ENCODE data around the gene PUSL1.

GRCh38 chr1:1314237-1314586, 5.8 kb downstream of the PUSL1 start:
- TF ChIP-seq CTCF (conservative IDR thresholded peaks at IDR 0.05; ENCODE audit: low read depth, low read length) = no peak
- TF ChIP-seq EZH2 (IDR thresholded peaks at IDR 0.05; ENCODE audit: borderline replicate concordance, low read depth, low read length, poor library complexity, severe bottlenecking) = no peak
